Right lobe of liver (tissue), 4 donors: ENCODE measurements around the gene NAA15.

ENCODE experiments used
- CTCF ChIP-seq, 4 donors: fragments of 200-600 bp in 3 of 4; fragments of 450-650 bp in 1 of 4; IDR thresholded peaks; one replicate each; pipeline versions ENCODE4 v1.5.1 to v1.8.0; 2016 to 2022; ENCODE audit warnings: antibody characterized with exemption in 4 of 4, mild to moderate bottlenecking in 2 of 4
- POLR2A ChIP-seq: fragments of 450-650 bp; IDR thresholded peaks from one replicate; pipeline ENCODE4 v1.6.1; 2017; ENCODE audit warnings: antibody characterized with exemption, mild to moderate bottlenecking
- donor health status: DM: no; HTN: no; CAD: no.
- donor health status: DM: no; HTN: no; CAD: no.
- donor health status: DM: no; HTN: yes; CAD: no.

- no peak for TF ChIP-seq POLR2A
- TF ChIP-seq CTCF (IDR thresholded peaks at IDR 0.05) = no peak
Observed at GRCh38 chr4:139455126-139455538, 153.8 kb downstream of the NAA15 start.
